ENCODE measurements around the gene EEPD1.

- no peak for TF ChIP-seq ZNF384 (IDR thresholded peaks at IDR 0.05)
- no peak for TF ChIP-seq FOXK2 (IDR thresholded peaks at IDR 0.05)
- no peak for TF ChIP-seq FOXA1 (IDR thresholded peaks at IDR 0.05)
- no peak for TF ChIP-seq L3MBTL2 (conservative IDR thresholded peaks at IDR 0.05)
- no peak for TF ChIP-seq BHLHE40 (IDR thresholded peaks at IDR 0.05; ENCODE audit: borderline replicate concordance)
- no peak for TF ChIP-seq ELF4 (IDR thresholded peaks at IDR 0.05)
These were observed 80.0 kb downstream of the EEPD1 start for GRCh38 chr7:36232971-36233550.

Measured in HEK293T (cell line).